NCI-H2227 treated with DMSO at 0.1 percent for 48 hours (cell line): ENCODE measurements around the gene GCLC.
"Not testable (repeated sequence)": the region's sequence is repeated elsewhere in the genome, so short reads cannot be mapped to it uniquely, and the experiment has no call there.

ENCODE experiments used
- DNase-seq: peaks from one replicate; lab custom pipeline; 2025; lab: John Stamatoyannopoulos, UW

The GCLC gene

DNA sequence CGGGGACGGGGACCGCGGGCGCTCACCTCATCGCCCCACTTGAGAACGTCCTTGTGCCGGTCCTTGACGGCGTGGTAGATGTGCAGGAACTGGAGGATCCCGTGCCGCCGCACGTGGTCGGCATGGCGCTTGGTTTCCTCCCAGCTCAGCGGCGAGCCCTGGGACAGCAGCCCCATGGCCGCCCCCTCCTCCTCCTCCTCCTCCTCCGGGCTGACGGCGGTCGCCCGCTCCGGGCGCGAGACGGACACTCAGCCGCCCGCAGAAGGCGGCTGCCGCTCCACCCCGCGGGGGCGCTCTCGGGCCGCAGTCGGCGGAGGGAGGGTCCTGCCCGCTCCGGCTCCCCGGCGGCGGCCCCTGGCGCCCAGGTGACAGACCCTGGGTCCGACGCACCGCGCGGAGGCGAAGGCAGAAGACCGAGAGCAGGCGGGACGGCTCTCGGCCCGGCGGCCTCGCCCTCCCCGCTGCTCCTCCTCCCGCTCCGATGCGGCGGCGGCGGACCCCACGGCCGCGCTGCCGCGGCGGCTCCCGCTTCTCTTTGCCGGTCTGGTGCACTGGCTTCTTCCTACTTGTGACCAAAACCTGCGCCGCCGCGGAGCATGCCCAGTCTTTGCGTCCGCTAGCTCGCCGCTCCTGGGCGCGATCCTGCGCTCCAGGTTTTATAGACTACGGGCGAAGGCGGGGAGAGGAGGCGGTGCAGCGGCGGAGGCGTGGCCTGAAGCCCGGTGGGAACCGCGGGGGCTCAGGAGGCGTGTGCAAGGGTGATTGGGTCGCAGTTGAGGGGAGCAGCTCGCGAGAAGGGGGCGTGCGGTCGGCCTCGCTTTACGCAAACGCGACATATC is at the start of gene GCLC:
Gene GCLC, minus strand, starts transcription at position 632 of the 839 bp plus-strand sequence. Its CDS starts 456 bp downstream, at position 176.
- peak; percentile 85 for DNase-seq

- DNase-seq, result no peak
Observed at GRCh38 chr6:53594596-53594995, 49.7 kb upstream of the GCLC start.

- DNase-seq, result no peak
Observed at GRCh38 chr6:53593001-53593488, 48.1 kb upstream of the GCLC start.

GRCh38 chr6:53591873-53592272 is 47.0 kb upstream of the GCLC start:
- no peak for DNase-seq

- no peak for DNase-seq
Observed at GRCh38 chr6:53588816-53589509, 44.1 kb upstream of the GCLC start.

- DNase-seq, result no peak
Observed at GRCh38 chr6:53587291-53587690, 42.4 kb upstream of the GCLC start.

GRCh38 chr6:53585208-53585900 is 40.5 kb upstream of the GCLC start:
- DNase-seq, result no peak

- peak; percentile 29 for DNase-seq
Observed at GRCh38 chr6:53584726-53585125, 39.8 kb upstream of the GCLC start.

DNA sequence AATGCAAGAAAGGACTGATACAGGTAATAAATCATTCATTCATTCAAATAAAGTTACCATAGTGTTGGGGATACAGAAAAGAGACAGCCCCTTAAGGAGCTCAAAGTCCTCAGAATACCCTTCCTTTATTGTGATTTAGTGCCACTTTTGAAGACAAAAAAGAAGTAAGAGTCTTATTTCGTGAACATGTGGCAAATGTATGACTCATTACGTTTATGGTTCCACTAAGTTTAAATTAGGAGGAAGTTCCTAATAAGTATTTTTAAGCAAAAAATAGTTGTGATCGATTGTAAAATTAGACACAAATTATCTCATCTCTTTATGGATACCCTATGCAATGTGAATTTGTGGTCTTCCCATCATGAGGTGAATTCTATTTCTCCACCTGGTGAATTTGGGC is 38.5 kb upstream of the GCLC start:
- no peak for DNase-seq

GRCh38 chr6:53582963-53583362 is 38.1 kb upstream of the GCLC start:
- DNase-seq, result no peak

GRCh38 chr6:53581856-53582255 is 37.0 kb upstream of the GCLC start:
- DNase-seq, result no peak

DNA sequence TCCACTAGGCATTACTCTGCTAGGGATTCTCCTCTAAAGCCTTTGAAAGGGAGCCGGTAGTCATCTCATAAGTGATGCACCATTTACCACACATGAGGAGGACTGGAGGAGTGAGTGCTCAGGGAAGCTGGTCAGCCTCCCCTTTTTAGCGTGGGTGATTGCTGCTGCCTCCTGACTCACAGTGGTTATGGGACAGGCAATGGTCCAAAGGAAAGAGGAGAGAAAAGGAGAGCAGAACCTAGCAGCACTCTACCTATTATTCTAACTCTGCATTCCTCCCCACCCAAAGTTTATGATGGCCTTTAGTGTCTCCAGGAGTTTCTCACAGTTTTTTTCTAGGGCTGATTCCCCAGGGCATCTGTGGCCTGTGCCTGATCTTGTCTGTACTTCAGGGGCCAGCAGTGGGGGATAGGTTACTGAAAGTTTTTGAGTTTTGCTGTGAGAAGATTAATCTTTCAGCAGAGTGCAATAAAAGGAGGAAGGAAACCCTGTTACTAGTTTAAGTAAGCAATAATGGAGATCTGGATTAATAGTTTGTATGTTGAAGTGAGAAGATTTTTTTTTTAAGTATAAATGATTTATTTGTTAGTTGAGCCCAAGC is 36.4 kb upstream of the GCLC start:
- DNase-seq, result no peak

- no peak for DNase-seq
Observed at GRCh38 chr6:53579338-53579737, 34.4 kb upstream of the GCLC start.

- DNase-seq, result no peak
Observed at GRCh38 chr6:53578371-53578770, 33.5 kb upstream of the GCLC start.

DNA sequence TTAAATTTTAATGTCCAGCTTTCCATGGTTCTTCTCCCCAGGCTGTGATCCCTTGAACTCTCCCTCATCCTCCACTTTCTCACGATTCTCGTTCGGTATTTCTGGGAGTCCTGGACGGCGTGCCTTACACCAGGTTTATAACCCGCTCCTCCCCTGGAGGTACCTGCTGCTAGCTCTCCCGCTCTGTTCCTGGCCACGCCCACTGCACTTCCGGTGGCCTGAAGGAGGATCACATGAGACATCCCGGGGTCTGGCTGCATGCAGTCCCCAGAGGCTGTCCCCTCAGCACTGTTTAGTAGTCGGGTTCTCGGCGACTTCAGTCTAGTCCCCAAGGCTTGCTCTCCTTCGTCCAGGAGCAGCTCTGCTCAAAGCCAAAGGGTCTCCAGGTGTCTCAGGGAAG is 28.4 kb upstream of the GCLC start:
- DNase-seq, result no peak

- not testable (repeated sequence) for DNase-seq
Observed at GRCh38 chr6:53572379-53572778, 27.5 kb upstream of the GCLC start.

DNA sequence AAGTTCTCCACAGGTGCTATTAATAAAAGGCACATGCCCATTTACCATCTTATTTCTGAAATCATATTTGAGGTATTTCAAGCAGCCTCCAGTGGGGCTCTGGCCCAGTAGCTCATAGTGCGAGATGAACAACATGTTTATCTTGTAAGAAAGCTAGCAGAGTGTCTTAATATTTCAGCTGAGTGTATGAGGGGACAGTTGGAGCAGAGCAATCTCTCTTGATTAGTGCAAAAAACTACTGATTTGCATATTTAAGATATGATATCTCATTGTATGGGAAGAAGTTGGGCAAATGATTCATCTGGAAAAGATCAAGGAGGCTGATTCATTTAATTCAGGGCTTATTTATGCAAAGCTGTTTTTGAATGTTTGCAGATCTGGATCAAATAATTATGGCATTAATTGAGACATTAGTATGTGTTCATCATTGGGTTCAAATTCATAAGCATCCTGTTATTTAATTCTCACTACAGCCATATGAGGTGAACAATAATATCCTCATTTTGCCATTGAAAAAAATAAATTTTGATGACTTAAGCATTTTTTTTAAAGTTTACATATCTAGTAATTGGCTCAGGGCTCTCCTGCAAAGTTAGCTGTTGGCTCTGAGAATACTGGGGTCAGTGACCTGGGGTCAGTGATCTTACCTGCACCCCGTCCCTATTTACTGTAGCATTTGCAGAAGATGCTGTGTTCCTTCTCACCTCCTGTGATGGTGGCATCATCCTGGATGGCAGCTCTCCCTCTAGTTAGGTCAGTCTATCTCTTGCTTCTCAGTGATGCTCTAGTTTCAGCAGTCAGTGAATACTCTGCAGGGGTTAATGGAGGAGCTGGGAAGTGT is 24.1 kb upstream of the GCLC start:
- DNase-seq, result no peak

DNA sequence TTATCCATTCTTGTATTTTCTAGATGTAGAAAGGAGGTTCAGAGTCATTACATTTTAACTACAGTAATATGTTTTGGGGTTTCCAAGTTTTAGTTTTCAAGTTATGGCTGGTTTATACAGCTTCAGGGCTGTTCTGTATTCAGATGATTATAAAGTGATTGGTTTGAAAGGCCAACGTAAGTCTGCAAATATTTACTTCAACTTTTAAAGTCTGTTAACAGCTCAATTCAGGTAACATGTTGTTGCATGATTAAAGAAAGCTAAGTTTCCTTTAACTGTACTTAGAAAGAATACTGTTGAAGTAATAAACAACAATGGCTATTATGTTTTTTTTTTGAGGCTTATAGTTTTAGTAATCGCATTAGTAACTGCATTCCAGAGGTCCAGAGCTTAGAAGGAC is 22.8 kb upstream of the GCLC start:
- no peak for DNase-seq

DNA sequence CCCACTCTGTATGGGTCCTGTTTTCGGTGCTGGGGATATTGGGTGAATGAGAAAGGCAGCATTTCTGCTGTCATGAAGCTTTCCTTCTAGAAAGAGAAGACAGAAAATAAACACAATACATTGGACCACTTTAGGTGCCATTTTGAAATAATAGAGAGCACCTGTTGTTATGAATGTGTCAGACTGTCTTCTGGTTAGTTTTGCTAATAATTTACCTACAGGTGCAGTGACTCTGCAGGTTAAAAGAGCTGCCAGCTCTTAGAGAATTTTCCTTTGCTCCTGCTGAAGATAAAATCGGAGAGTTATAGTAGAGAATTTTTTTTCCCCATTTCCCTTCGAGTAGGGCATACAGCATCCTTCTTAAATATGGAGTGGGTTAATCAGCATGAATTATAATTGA is 21.9 kb upstream of the GCLC start:
- DNase-seq, result no peak

DNA sequence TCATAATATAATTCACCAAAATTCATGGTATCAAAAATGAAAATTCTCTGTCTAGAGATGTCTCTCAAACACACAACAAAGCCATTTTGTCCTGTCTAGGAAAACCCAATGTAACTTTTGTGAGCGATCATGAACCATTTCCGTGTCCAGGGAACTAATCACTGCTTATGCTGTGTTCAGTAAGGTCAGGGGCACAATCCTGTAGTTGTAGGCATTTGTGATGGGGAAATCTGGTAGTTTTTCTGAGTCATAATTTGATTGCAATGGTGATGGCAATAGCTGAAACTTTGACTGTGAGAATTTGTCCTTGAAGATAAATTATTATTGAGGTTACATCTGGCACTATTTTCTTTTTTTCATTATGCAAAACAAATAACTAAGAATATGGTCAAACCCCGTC is 21.0 kb upstream of the GCLC start:
- DNase-seq, result no peak

DNA sequence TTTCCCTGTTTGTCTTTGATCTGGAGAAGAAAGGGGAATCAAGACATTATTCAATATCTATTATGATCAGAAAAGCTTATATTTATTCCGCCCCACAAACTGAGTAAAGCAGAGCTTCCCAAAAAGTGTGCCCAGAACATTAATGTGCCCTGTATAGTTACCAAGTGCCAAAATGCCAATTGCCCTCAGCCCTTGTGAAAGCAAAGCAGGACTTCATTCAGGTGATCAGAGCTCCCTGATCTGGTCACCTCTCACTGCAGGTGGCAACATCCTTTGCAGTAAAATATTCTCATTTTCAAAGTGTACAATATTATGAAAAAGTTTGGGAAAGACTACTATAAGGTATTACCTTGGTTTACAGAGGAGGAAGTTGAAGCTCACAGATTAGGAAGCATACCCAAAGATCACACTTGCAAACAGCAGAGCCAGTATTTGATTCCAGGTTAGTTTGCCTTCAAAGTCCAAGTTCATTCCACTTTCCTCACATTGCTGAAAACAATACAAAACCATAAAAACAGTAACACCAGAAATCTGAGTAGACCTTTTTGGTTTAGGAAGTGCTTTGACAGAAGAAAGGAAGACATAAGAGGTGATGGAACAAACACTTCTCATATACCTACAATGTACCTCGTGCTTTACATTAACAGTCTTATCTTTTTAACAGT is 19.6 kb upstream of the GCLC start:
- DNase-seq, result no peak
